GM23338 (cell line): ENCODE results near the gene RBM45. TPM values are rescaled to one million over a fixed set of nuclear protein-coding genes. Genes with fewer than 3 reads are reported as not detected.

Experiments
- ATAC-seq: fragments of 200-7000 bp; cut with Tn5 transposase; 3 replicates; pipeline ENCODE4 v1.9.1; 2020
- DNase-seq: peaks from one replicate; pipeline ENCODE4 v3.0.0-alpha.2; 2015; ENCODE audit warnings: low spot score
- H2AFZ ChIP-seq: fragments of 200-600 bp; sonication (generic); 2 replicates; pipeline ENCODE4 v1.8.0; 2016; ENCODE audit warnings: antibody characterized with exemption, mild to moderate bottlenecking, moderate library complexity
- H3F3A ChIP-seq: fragments of 200-600 bp; sonication (generic); replicated peaks from 2 replicates; pipeline ENCODE4 v1.8.0; 2017; ENCODE audit warnings: antibody characterized with exemption, mixed run types, low read depth
- H3K27ac ChIP-seq: fragments of 200-600 bp; sonication (generic); 2 replicates; pipeline ENCODE4 v1.6.1; 2016; ENCODE audit warnings: low read depth
- H3K27me3 ChIP-seq: fragments of 200-600 bp; sonication (generic); 2 replicates; pipeline ENCODE4 v1.8.0; 2016; ENCODE audit warnings: mild to moderate bottlenecking, mixed run types, moderate library complexity; ENCODE audit not compliant: insufficient read depth
- H3K36me3 ChIP-seq: fragments of 200-600 bp; sonication (generic); 2 replicates; pipeline ENCODE4 v1.8.0; 2016; ENCODE audit warnings: mild to moderate bottlenecking; ENCODE audit not compliant: insufficient read depth
- H3K4me1 ChIP-seq: fragments of 200-600 bp; sonication (generic); 2 replicates; pipeline ENCODE4 v1.8.0; 2016; ENCODE audit warnings: mild to moderate bottlenecking, moderate library complexity; ENCODE audit not compliant: insufficient read depth
- H3K4me2 ChIP-seq: fragments of 200-600 bp; sonication (generic); 2 replicates; pipeline ENCODE4 v1.7.1; 2017; ENCODE audit warnings: mixed run types
- H3K4me3 ChIP-seq: fragments of 200-600 bp; sonication (generic); 2 replicates; pipeline ENCODE4 v1.6.1; 2016; ENCODE audit warnings: mixed run types
- H3K79me2 ChIP-seq: fragments of 200-600 bp; sonication (generic); replicated peaks from 2 replicates; pipeline ENCODE4 v1.8.0; 2017; ENCODE audit warnings: mild to moderate bottlenecking; ENCODE audit not compliant: insufficient read depth
- H3K9me2 ChIP-seq: fragments of 200-600 bp; sonication (generic); 2 replicates; pipeline ENCODE4 v1.8.0; 2017; ENCODE audit not compliant: insufficient read depth
- H4K20me1 ChIP-seq: fragments of 200-600 bp; sonication (generic); replicated peaks from 2 replicates; pipeline ENCODE4 v1.8.0; 2017; ENCODE audit warnings: mild to moderate bottlenecking; ENCODE audit not compliant: insufficient read depth
- H3K27ac Mint-ChIP-seq: 2 replicates; pipeline ENCODE4 v1.8.0; 2020; ENCODE audit warnings: inconsistent platforms, mild to moderate bottlenecking, moderate library complexity, mixed read lengths
- H3K27me3 Mint-ChIP-seq: 3 replicates; pipeline ENCODE4 v1.8.0; 2022; ENCODE audit warnings: low read depth, mild to moderate bottlenecking, moderate library complexity, mixed read lengths, inconsistent platforms; ENCODE audit not compliant: insufficient read depth, poor library complexity
- H3K36me3 Mint-ChIP-seq: 3 replicates; pipeline ENCODE4 v1.8.0; 2021; ENCODE audit warnings: low read depth, mild to moderate bottlenecking, inconsistent platforms, moderate library complexity, mixed read lengths
- H3K4me1 Mint-ChIP-seq: 3 replicates; pipeline ENCODE4 v1.8.0; 2020; ENCODE audit warnings: mild to moderate bottlenecking, inconsistent platforms, mixed read lengths
- H3K4me3 Mint-ChIP-seq: 3 replicates; pipeline ENCODE4 v1.8.0; 2021; ENCODE audit warnings: moderate library complexity, mild to moderate bottlenecking, inconsistent platforms, mixed read lengths
- H3K9me3 Mint-ChIP-seq: 3 replicates; pipeline ENCODE4 v1.8.0; 2020; ENCODE audit warnings: moderate library complexity, mild to moderate bottlenecking, inconsistent platforms, mixed read lengths
- CREB1 ChIP-seq: fragments of 250-450 bp; sonication (Bioruptor Pico); IDR thresholded peaks from 2 replicates; pipeline ENCODE4 v1.5.0; 2020; ENCODE audit warnings: low read depth, mild to moderate bottlenecking, moderate library complexity
- EZH2 ChIP-seq: fragments of 200-600 bp; sonication (generic); IDR thresholded peaks from one replicate; pipeline ENCODE4 v1.8.0; 2017; ENCODE audit warnings: antibody characterized with exemption, mild to moderate bottlenecking, low read depth; ENCODE audit not compliant: unreplicated experiment
- EZH2phosphoT487 ChIP-seq: fragments of 200-600 bp; sonication (generic); IDR thresholded peaks from one replicate; pipeline ENCODE4 v1.8.1; 2018; ENCODE audit warnings: antibody characterized with exemption; ENCODE audit not compliant: unreplicated experiment
- JUNB ChIP-seq: IDR thresholded peaks from one replicate; pipeline ENCODE4 v1.6.1; 2016; ENCODE audit warnings: antibody characterized with exemption; ENCODE audit not compliant: unreplicated experiment
- NANOG ChIP-seq: IDR thresholded peaks from 2 replicates; pipeline ENCODE4 v1.6.1; 2016; ENCODE audit warnings: antibody characterized with exemption, borderline replicate concordance
- POLR2AphosphoS5 ChIP-seq: IDR thresholded peaks from 2 replicates; pipeline ENCODE4 v1.6.1; 2016; ENCODE audit warnings: antibody characterized with exemption, low read depth
- STAT1 ChIP-seq: IDR thresholded peaks from one replicate; pipeline ENCODE4 v1.6.1; 2016; ENCODE audit warnings: antibody characterized with exemption; ENCODE audit not compliant: unreplicated experiment
- ZNF114 ChIP-seq: fragments of 250-450 bp; sonication (Bioruptor Pico); IDR thresholded peaks from 2 replicates; pipeline ENCODE4 v1.5.0; 2020; ENCODE audit warnings: mild to moderate bottlenecking, moderate library complexity
- ZNF331 ChIP-seq: fragments of 250-450 bp; sonication (Bioruptor Pico); IDR thresholded peaks from 2 replicates; pipeline ENCODE4 v1.5.0; 2020; ENCODE audit warnings: low read depth, mild to moderate bottlenecking, moderate library complexity
- polyA plus RNA-seq: library from polyadenylated mRNA; unstranded; fragments of >200 nt; fragmentation: Nextera tagmentation; extraction: Ambion mirVana; gene quantifications from 2 replicates; pipeline ENCODE4 v1.2.1, GENCODE V29; 2016
- total RNA-seq: library from RNA; depleted of rRNA; stranded (reverse); fragments of >200 nt; shearing (Covaris generic); gene quantifications from 2 replicates; pipeline ENCODE4 v1.2.3, GENCODE V29; 2014
- TF ChIP-seq, protein P1 (sequence below), 2 experiments: fragments of 200-600 bp in 1 of 2; sonication (generic) in 1 of 2; conservative IDR thresholded peaks; 2 replicates each; pipeline versions ENCODE4 v1.5.1 to v1.6.1; 2016 to 2017; ENCODE audit warnings: antibody characterized with exemption in 2 of 2, low read depth in 2 of 2, mild to moderate bottlenecking in 2 of 2, moderate library complexity in 1 of 2
- TF ChIP-seq, protein P2 (sequence below): IDR thresholded peaks from 2 replicates; pipeline ENCODE4 v1.6.1; 2016; ENCODE audit warnings: antibody characterized with exemption
- TF ChIP-seq, protein P3 (sequence below): IDR thresholded peaks from one replicate; pipeline ENCODE4 v1.6.1; 2018; ENCODE audit warnings: antibody characterized with exemption; ENCODE audit not compliant: unreplicated experiment
- TF ChIP-seq, protein P4 (sequence below): fragments of 250-450 bp; sonication (Bioruptor Pico); IDR thresholded peaks from 2 replicates; pipeline ENCODE4 v1.5.0; 2020; ENCODE audit warnings: mild to moderate bottlenecking, moderate library complexity

The RBM45 gene
- total and polyA plus RNA-seq, 2 experiments from 2014 or later = 15.8 to 17.1 TPM

DNA sequence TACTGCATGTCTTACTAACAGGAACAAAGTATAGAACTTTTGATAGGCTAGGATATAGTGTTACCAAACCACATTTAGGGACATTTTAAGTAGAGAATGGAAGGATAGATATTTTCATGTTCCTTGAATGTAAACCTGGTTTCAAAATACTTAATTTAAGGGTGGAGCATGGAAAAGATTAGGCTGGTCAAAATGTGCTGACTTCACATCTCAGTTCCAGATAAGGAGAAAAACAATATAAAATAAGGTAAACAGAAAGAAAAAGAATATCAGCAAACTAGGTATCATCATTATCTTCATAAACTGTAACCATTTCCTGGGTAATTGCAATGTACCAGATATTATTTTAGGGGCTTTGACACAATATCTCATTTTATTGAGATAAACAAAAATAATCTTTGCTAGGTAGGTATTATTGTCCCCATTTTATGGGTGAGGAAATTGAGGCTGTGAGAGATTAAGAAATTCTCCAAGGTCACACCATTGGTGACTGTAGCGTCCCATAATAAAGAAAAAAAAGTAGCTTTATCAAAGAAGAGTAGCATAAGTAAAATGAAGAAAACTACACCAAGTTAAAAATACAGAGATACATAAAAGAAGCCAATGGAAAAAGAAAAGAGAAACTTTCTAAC is 43.3 kb upstream of the RBM45 start:
- H3K27ac Mint-ChIP-seq = no peak overlapping the region
- no peaks in the 10 kb centered on the region for H3F3A ChIP-seq
- no peaks in the 10 kb centered on the region for H3K9me2 ChIP-seq
- no peaks in the 10 kb centered on the region for H3K79me2 ChIP-seq
- H3K36me3 Mint-ChIP-seq = no peaks in the 10 kb centered on the region
- peaks cover 9% of the 10 kb centered on the region for H3K4me1 Mint-ChIP-seq
- DNase-seq (no peak), ATAC-seq (no peak)
- peaks cover 26% of the 10 kb centered on the region for H3K27me3 ChIP-seq
- H3K27ac ChIP-seq = no peak overlapping the region
- H3K36me3 ChIP-seq = no peaks in the 10 kb centered on the region
- H3K27me3 Mint-ChIP-seq = peaks cover 11% of the 10 kb centered on the region
- no peak overlapping the region for H3K4me3 Mint-ChIP-seq
- TF ChIP-seq, protein P1, sequence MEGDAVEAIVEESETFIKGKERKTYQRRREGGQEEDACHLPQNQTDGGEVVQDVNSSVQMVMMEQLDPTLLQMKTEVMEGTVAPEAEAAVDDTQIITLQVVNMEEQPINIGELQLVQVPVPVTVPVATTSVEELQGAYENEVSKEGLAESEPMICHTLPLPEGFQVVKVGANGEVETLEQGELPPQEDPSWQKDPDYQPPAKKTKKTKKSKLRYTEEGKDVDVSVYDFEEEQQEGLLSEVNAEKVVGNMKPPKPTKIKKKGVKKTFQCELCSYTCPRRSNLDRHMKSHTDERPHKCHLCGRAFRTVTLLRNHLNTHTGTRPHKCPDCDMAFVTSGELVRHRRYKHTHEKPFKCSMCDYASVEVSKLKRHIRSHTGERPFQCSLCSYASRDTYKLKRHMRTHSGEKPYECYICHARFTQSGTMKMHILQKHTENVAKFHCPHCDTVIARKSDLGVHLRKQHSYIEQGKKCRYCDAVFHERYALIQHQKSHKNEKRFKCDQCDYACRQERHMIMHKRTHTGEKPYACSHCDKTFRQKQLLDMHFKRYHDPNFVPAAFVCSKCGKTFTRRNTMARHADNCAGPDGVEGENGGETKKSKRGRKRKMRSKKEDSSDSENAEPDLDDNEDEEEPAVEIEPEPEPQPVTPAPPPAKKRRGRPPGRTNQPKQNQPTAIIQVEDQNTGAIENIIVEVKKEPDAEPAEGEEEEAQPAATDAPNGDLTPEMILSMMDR (conservative IDR thresholded peaks at IDR 0.05; ENCODE audit: low read depth in 2 of 2) = no peak
- TF ChIP-seq STAT1 (no peak), ZNF331 (no peak), ZNF114 (CRISPR knock-in tag) (no peak), POLR2AphosphoS5 (no peak), EZH2phosphoT487 (no peak), CREB1 (CRISPR knock-in tag) (no peak), NANOG (no peak), JUNB (no peak), EZH2 (no peak)
- TF ChIP-seq, protein P2, sequence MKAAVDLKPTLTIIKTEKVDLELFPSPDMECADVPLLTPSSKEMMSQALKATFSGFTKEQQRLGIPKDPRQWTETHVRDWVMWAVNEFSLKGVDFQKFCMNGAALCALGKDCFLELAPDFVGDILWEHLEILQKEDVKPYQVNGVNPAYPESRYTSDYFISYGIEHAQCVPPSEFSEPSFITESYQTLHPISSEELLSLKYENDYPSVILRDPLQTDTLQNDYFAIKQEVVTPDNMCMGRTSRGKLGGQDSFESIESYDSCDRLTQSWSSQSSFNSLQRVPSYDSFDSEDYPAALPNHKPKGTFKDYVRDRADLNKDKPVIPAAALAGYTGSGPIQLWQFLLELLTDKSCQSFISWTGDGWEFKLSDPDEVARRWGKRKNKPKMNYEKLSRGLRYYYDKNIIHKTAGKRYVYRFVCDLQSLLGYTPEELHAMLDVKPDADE = no peak
- TF ChIP-seq, protein P3, sequence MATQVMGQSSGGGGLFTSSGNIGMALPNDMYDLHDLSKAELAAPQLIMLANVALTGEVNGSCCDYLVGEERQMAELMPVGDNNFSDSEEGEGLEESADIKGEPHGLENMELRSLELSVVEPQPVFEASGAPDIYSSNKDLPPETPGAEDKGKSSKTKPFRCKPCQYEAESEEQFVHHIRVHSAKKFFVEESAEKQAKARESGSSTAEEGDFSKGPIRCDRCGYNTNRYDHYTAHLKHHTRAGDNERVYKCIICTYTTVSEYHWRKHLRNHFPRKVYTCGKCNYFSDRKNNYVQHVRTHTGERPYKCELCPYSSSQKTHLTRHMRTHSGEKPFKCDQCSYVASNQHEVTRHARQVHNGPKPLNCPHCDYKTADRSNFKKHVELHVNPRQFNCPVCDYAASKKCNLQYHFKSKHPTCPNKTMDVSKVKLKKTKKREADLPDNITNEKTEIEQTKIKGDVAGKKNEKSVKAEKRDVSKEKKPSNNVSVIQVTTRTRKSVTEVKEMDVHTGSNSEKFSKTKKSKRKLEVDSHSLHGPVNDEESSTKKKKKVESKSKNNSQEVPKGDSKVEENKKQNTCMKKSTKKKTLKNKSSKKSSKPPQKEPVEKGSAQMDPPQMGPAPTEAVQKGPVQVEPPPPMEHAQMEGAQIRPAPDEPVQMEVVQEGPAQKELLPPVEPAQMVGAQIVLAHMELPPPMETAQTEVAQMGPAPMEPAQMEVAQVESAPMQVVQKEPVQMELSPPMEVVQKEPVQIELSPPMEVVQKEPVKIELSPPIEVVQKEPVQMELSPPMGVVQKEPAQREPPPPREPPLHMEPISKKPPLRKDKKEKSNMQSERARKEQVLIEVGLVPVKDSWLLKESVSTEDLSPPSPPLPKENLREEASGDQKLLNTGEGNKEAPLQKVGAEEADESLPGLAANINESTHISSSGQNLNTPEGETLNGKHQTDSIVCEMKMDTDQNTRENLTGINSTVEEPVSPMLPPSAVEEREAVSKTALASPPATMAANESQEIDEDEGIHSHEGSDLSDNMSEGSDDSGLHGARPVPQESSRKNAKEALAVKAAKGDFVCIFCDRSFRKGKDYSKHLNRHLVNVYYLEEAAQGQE = no peak
- TF ChIP-seq, protein P4, sequence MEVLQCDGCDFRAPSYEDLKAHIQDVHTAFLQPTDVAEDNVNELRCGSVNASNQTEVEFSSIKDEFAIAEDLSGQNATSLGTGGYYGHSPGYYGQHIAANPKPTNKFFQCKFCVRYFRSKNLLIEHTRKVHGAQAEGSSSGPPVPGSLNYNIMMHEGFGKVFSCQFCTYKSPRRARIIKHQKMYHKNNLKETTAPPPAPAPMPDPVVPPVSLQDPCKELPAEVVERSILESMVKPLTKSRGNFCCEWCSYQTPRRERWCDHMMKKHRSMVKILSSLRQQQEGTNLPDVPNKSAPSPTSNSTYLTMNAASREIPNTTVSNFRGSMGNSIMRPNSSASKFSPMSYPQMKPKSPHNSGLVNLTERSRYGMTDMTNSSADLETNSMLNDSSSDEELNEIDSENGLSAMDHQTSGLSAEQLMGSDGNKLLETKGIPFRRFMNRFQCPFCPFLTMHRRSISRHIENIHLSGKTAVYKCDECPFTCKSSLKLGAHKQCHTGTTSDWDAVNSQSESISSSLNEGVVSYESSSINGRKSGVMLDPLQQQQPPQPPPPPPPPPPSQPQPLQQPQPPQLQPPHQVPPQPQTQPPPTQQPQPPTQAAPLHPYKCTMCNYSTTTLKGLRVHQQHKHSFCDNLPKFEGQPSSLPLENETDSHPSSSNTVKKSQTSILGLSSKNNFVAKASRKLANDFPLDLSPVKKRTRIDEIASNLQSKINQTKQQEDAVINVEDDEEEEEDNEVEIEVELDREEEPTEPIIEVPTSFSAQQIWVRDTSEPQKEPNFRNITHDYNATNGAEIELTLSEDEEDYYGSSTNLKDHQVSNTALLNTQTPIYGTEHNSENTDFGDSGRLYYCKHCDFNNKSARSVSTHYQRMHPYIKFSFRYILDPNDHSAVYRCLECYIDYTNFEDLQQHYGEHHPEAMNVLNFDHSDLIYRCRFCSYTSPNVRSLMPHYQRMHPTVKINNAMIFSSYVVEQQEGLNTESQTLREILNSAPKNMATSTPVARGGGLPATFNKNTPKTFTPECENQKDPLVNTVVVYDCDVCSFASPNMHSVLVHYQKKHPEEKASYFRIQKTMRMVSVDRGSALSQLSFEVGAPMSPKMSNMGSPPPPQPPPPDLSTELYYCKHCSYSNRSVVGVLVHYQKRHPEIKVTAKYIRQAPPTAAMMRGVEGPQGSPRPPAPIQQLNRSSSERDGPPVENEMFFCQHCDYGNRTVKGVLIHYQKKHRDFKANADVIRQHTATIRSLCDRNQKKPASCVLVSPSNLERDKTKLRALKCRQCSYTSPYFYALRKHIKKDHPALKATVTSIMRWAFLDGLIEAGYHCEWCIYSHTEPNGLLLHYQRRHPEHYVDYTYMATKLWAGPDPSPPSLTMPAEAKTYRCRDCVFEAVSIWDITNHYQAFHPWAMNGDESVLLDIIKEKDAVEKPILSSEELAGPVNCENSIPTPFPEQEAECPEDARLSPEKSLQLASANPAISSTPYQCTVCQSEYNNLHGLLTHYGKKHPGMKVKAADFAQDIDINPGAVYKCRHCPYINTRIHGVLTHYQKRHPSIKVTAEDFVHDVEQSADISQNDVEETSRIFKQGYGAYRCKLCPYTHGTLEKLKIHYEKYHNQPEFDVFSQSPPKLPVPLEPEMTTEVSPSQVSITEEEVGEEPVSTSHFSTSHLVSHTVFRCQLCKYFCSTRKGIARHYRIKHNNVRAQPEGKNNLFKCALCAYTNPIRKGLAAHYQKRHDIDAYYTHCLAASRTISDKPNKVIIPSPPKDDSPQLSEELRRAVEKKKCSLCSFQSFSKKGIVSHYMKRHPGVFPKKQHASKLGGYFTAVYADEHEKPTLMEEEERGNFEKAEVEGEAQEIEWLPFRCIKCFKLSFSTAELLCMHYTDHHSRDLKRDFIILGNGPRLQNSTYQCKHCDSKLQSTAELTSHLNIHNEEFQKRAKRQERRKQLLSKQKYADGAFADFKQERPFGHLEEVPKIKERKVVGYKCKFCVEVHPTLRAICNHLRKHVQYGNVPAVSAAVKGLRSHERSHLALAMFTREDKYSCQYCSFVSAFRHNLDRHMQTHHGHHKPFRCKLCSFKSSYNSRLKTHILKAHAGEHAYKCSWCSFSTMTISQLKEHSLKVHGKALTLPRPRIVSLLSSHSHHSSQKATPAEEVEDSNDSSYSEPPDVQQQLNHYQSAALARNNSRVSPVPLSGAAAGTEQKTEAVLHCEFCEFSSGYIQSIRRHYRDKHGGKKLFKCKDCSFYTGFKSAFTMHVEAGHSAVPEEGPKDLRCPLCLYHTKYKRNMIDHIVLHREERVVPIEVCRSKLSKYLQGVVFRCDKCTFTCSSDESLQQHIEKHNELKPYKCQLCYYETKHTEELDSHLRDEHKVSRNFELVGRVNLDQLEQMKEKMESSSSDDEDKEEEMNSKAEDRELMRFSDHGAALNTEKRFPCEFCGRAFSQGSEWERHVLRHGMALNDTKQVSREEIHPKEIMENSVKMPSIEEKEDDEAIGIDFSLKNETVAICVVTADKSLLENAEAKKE (CRISPR knock-in tag) = no peak
- H3K4me2 ChIP-seq = no peak overlapping the region
- no peak overlapping the region for H3K4me3 ChIP-seq
- no peak overlapping the region for H2AFZ ChIP-seq
- H4K20me1 ChIP-seq = no peaks in the 10 kb centered on the region
- H3K4me1 ChIP-seq = peaks cover 6% of the 10 kb centered on the region; the same call in 1 of the 2 replicates
- H3K9me3 Mint-ChIP-seq = no peaks in the 10 kb centered on the region
